Neural cell (in vitro differentiated cells): Measurements from ENCODE around the gene TMEM40. TPM values are rescaled to one million over a fixed set of nuclear protein-coding genes. Genes with fewer than 3 reads are reported as not detected.

Experiments used
- H2AFZ ChIP-seq: fragments of 200-600, 300-800 bp; sonication (generic), shearing (Covaris generic); 2 replicates; pipeline ENCODE4 v1.6.0; 2014; ENCODE audit warnings: low read depth, mild to moderate bottlenecking, antibody characterized with exemption, low read length, moderate library complexity
- H3F3A ChIP-seq: fragments of 200-600 bp; shearing (Covaris generic); 2 replicates; pipeline ENCODE4 v1.6.1; 2016; ENCODE audit warnings: mild to moderate bottlenecking, moderate library complexity, mixed read lengths, antibody characterized with exemption, low read length; ENCODE audit not compliant: insufficient read depth, poor library complexity, severe bottlenecking
- H3K27ac ChIP-seq: fragments of 200-600, 300-800 bp; sonication (generic), shearing (Covaris generic); 2 replicates; pipeline ENCODE4 v1.5.1; 2014; ENCODE audit warnings: mild to moderate bottlenecking, low read length, moderate library complexity
- H3K27me3 ChIP-seq: fragments of 300-800, 200-600 bp; sonication (generic), shearing (Covaris generic); 2 replicates; pipeline ENCODE4 v1.6.0; 2014; ENCODE audit warnings: mild to moderate bottlenecking, low read depth, low read length, moderate library complexity; ENCODE audit not compliant: insufficient read depth
- H3K36me3 ChIP-seq: fragments of 300-800, 200-600 bp; sonication (generic), shearing (Covaris generic); 2 replicates; pipeline ENCODE4 v1.5.1; 2014; ENCODE audit warnings: mild to moderate bottlenecking, antibody characterized with exemption, low read length, moderate library complexity; ENCODE audit not compliant: insufficient read depth
- H3K4me2 ChIP-seq: fragments of 300-800, 200-600 bp; sonication (generic), shearing (Covaris generic); 2 replicates; pipeline ENCODE4 v1.6.0; 2014; ENCODE audit warnings: mild to moderate bottlenecking, low read length
- H3K4me3 ChIP-seq: fragments of 300-800, 200-600 bp; sonication (generic), shearing (Covaris generic); 2 replicates; pipeline ENCODE4 v1.5.1; 2014; ENCODE audit warnings: mild to moderate bottlenecking, low read length, moderate library complexity
- H3K79me2 ChIP-seq: fragments of 200-600 bp; shearing (Covaris generic); replicated peaks from 2 replicates; pipeline ENCODE4 v1.6.0; 2014; ENCODE audit warnings: mild to moderate bottlenecking, low read length, moderate library complexity; ENCODE audit not compliant: insufficient read depth
- H3K9ac ChIP-seq: fragments of 300-800, 200-600 bp; sonication (generic), shearing (Covaris generic); 2 replicates; pipeline ENCODE4 v1.6.1; 2016; ENCODE audit warnings: mild to moderate bottlenecking, low read length, mixed read lengths
- H3K9me2 ChIP-seq: fragments of 200-600 bp; shearing (Covaris generic); 2 replicates; pipeline ENCODE4 v1.6.1; 2016; ENCODE audit warnings: mild to moderate bottlenecking, low read length, mixed read lengths; ENCODE audit not compliant: insufficient read depth
- H3K9me3 ChIP-seq: fragments of 200-600, 300-800 bp; sonication (generic), shearing (Covaris generic); 2 replicates; pipeline ENCODE4 v1.6.1; 2016; ENCODE audit warnings: mild to moderate bottlenecking, mixed run types, low read length, moderate library complexity, mixed read lengths
- H4K20me1 ChIP-seq: fragments of 200-600 bp; shearing (Covaris generic); 2 replicates; pipeline ENCODE4 v1.6.1; 2016; ENCODE audit warnings: mild to moderate bottlenecking, mixed run types; ENCODE audit not compliant: insufficient read depth
- EP300 ChIP-seq: fragments of 450-650 bp; conservative IDR thresholded peaks from 2 replicates; pipeline ENCODE4 v1.6.1; 2014; ENCODE audit warnings: antibody characterized with exemption, mild to moderate bottlenecking, moderate library complexity; ENCODE audit not compliant: poor library complexity, severe bottlenecking
- EZH2 ChIP-seq: fragments of 200-600, 300-800 bp; shearing (Covaris generic), sonication (generic); IDR thresholded peaks from 2 replicates; pipeline ENCODE4 v1.6.1; 2014; ENCODE audit warnings: antibody characterized with exemption, low read length, borderline replicate concordance, mild to moderate bottlenecking; ENCODE audit not compliant: insufficient read depth, poor library complexity, severe bottlenecking
- MXI1 ChIP-seq: fragments of 450-650 bp; conservative IDR thresholded peaks from 2 replicates; pipeline ENCODE4 v1.6.1; 2014; ENCODE audit warnings: antibody characterized with exemption, mild to moderate bottlenecking; ENCODE audit not compliant: poor library complexity, severe bottlenecking
- POLR2AphosphoS5 ChIP-seq: IDR thresholded peaks from 2 replicates; pipeline ENCODE4 v1.6.1; 2012
- RAD21 ChIP-seq: fragments of 450-650 bp; conservative IDR thresholded peaks from 2 replicates; pipeline ENCODE4 v1.6.1; 2014; ENCODE audit warnings: antibody characterized with exemption, mild to moderate bottlenecking, moderate library complexity
- SMC3 ChIP-seq: fragments of 450-650 bp; conservative IDR thresholded peaks from 2 replicates; pipeline ENCODE4 v1.6.1; 2014; ENCODE audit warnings: antibody characterized with exemption, mild to moderate bottlenecking, moderate library complexity; ENCODE audit not compliant: poor library complexity
- TAF1 ChIP-seq: IDR thresholded peaks from 2 replicates; pipeline ENCODE4 v1.6.1; 2012; ENCODE audit warnings: low read depth
- polyA plus RNA-seq: library from polyadenylated mRNA; depleted of rRNA; stranded (reverse); fragments of >200 nt; gene quantifications from 2 replicates; pipeline ENCODE4 v1.2.3, GENCODE V29; 2014
- TF ChIP-seq, protein P1 (sequence below): IDR thresholded peaks from 2 replicates; pipeline ENCODE4 v1.6.1; 2012; ENCODE audit warnings: borderline replicate concordance
- TF ChIP-seq, protein P2 (sequence below): fragments of 450-650 bp; IDR thresholded peaks from 2 replicates; pipeline ENCODE4 v1.5.1; 2014; ENCODE audit warnings: antibody characterized with exemption, mild to moderate bottlenecking, moderate library complexity; ENCODE audit not compliant: poor library complexity, severe bottlenecking

The TMEM40 gene
- polyA plus RNA-seq, 1 donor from 2014 or later, result not detected

DNA sequence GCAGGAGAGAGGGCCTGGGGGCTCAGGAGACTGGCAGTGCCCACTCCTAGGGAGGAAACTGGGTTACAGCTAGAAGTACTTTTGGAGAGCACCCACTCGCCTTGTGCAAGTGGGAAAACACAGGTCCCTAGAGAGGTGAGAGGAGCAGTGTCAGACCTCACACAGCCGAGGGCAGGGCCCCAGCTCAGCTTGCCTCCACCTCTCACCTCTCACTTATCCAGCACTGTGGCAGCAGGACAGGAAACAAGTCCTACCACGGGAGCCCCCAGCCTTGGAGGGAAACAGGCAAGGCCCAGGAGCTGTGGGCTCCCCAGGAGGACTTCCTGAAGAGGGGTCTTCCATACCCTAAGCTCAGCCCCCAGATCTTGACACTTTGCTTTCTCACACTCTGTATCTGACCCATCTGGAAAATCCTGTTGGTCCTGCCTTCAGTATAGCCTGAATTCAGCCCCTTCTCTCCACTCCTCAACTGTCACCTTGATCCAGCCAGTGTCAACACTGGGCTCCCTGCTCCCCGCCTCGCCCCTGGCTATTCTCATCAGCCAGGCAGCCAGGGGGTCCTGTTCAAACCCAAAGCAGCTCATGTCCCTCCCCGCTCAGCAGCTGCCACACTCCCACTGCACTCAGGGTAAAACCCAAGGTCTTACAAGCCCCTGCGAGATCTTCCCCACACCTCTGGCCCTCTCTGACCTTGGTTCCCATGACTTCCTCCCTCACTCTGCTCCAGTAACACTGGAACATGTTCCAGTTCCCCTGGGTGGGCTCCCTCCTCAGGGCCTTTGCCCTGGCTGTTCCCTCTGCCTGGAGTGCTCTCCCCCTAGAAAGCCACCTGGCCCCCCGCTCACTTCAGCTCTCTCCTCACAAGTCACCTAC is 870 bp upstream of the TMEM40 start:
- TF ChIP-seq, protein P1, sequence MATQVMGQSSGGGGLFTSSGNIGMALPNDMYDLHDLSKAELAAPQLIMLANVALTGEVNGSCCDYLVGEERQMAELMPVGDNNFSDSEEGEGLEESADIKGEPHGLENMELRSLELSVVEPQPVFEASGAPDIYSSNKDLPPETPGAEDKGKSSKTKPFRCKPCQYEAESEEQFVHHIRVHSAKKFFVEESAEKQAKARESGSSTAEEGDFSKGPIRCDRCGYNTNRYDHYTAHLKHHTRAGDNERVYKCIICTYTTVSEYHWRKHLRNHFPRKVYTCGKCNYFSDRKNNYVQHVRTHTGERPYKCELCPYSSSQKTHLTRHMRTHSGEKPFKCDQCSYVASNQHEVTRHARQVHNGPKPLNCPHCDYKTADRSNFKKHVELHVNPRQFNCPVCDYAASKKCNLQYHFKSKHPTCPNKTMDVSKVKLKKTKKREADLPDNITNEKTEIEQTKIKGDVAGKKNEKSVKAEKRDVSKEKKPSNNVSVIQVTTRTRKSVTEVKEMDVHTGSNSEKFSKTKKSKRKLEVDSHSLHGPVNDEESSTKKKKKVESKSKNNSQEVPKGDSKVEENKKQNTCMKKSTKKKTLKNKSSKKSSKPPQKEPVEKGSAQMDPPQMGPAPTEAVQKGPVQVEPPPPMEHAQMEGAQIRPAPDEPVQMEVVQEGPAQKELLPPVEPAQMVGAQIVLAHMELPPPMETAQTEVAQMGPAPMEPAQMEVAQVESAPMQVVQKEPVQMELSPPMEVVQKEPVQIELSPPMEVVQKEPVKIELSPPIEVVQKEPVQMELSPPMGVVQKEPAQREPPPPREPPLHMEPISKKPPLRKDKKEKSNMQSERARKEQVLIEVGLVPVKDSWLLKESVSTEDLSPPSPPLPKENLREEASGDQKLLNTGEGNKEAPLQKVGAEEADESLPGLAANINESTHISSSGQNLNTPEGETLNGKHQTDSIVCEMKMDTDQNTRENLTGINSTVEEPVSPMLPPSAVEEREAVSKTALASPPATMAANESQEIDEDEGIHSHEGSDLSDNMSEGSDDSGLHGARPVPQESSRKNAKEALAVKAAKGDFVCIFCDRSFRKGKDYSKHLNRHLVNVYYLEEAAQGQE, result no peak
- TF ChIP-seq EP300 (no peak), MXI1 (no peak), EZH2 (no peak), POLR2AphosphoS5 (no peak), TAF1 (no peak), SMC3 (no peak), RAD21 (no peak)
- TF ChIP-seq, protein P2, sequence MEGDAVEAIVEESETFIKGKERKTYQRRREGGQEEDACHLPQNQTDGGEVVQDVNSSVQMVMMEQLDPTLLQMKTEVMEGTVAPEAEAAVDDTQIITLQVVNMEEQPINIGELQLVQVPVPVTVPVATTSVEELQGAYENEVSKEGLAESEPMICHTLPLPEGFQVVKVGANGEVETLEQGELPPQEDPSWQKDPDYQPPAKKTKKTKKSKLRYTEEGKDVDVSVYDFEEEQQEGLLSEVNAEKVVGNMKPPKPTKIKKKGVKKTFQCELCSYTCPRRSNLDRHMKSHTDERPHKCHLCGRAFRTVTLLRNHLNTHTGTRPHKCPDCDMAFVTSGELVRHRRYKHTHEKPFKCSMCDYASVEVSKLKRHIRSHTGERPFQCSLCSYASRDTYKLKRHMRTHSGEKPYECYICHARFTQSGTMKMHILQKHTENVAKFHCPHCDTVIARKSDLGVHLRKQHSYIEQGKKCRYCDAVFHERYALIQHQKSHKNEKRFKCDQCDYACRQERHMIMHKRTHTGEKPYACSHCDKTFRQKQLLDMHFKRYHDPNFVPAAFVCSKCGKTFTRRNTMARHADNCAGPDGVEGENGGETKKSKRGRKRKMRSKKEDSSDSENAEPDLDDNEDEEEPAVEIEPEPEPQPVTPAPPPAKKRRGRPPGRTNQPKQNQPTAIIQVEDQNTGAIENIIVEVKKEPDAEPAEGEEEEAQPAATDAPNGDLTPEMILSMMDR, result no peak
- Histone ChIP-seq H3K9ac (no peak overlapping the region), H3K9me3 (no peaks in the 10 kb centered on the region)

DNA sequence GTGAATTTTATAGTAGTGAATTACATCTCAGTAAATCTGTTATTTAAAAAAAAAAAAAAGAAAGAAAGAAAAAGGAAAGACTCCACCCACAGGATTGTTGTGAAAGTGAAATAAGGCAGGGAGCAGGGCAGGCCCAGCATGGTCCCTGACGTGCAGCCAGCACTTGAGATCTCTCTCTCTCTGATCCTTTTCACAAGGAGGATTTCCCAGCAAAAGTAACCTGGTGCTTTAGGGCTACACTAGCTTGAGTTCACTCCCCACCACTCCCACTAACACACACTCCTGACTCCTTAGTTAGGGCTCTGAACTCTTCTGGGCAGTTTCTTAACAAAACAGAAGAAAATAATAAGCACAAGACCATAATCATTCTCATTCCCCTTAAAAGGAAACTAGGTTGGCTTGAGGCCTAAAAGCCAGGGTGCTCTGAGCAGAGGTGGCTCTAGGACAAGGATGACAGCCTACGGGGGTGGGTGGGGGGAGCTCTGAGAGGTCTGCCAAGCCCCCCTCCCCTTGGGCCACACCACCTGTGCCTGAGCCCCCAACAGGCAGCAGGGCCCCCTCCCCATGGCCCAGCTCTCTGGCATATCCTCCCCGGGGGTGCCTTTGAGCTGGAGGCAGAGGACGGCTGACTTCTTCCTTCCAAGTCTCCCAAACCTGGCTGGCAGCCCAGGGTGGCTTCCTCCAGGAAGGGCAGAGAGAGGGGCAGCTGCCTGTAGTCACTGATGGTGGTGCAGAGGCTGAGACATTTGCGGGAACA is 856 bp downstream of the TMEM40 start:
- Histone ChIP-seq H3K79me2 (no peaks in the 10 kb centered on the region), H3K4me3 (no peak overlapping the region), H3K9ac (no peak overlapping the region), H3K36me3 (no peaks in the 10 kb centered on the region), H3K27ac (no peak overlapping the region), H4K20me1 (no peaks in the 10 kb centered on the region), H3K9me3 (no peaks in the 10 kb centered on the region), H2AFZ (no peak overlapping the region), H3K4me2 (no peak overlapping the region), H3K9me2 (no peaks in the 10 kb centered on the region), H3K27me3 (no peaks in the 10 kb centered on the region), H3F3A (no peaks in the 10 kb centered on the region)
- TF ChIP-seq RAD21, result no peak
- no peak for TF ChIP-seq POLR2AphosphoS5
- TF ChIP-seq, protein P2, result no peak
- TF ChIP-seq MXI1, result no peak
- TF ChIP-seq TAF1, result no peak
- no peak for TF ChIP-seq SMC3
- TF ChIP-seq EP300, result no peak
- TF ChIP-seq EZH2, result no peak
- TF ChIP-seq, protein P1, result no peak

More for the DNA sequence above, 870 bp upstream of the TMEM40 start:
- no peaks in the 10 kb centered on the region for H3K27me3 ChIP-seq
- H3K9me2 ChIP-seq, result no peaks in the 10 kb centered on the region
- no peak overlapping the region for H3K27ac ChIP-seq
- no peak overlapping the region for H3K4me3 ChIP-seq
- H3K4me2 ChIP-seq, result no peak overlapping the region
- H3K36me3 ChIP-seq, result no peaks in the 10 kb centered on the region
- no peaks in the 10 kb centered on the region for H3F3A ChIP-seq
- H2AFZ ChIP-seq, result no peak overlapping the region
- H4K20me1 ChIP-seq, result no peaks in the 10 kb centered on the region
- H3K79me2 ChIP-seq, result no peaks in the 10 kb centered on the region
